Stimulated activated CD4-positive, alpha-beta T cell treated with anti-CD3 and anti-CD28 coated beads, Interleukin-2, amount 100 ng/mL, for 48 hours (primary cell): Measurements from ENCODE around the gene ARID5B.
A peak's percentile ranks its signal among the peaks of the same experiment; 100 is the strongest.

ENCODE experiments used
- DNase-seq, 2 donors: peaks; one replicate each; pipeline ENCODE4 v3.0.0-alpha.2; 2020

Gene ARID5B

DNA sequence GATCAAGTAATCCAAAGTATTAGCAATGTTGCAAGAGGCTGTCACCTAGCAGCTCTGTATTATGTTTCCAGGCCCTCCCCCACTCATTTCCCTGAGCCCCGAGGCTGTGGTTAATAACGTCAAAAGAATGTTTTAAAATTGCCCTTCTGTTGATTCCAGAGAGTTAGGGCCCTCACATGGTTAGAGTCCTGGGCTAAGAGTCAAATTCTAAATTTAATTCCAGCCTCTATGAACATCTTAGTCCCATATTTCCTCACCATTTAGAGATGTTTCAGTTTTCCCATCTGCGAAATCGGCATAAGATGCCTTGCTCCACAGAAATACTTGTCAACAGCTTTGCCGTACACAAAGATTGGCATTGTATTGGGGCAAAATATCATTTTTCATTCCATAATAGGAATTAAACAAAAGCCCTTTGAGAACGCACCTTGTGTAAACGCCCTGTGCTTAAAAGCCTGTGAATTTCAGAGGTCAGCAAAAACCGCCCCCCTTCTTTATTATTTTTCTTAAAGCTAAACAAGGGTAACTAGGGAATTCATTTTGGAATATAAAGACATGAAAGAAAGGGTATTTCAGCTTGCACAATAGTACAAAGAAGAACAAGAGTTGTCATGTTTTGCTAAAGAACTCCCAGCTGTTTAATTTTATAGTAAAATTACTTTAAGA, 135.8 kb downstream of the ARID5B start:
- no peak for DNase-seq

DNA sequence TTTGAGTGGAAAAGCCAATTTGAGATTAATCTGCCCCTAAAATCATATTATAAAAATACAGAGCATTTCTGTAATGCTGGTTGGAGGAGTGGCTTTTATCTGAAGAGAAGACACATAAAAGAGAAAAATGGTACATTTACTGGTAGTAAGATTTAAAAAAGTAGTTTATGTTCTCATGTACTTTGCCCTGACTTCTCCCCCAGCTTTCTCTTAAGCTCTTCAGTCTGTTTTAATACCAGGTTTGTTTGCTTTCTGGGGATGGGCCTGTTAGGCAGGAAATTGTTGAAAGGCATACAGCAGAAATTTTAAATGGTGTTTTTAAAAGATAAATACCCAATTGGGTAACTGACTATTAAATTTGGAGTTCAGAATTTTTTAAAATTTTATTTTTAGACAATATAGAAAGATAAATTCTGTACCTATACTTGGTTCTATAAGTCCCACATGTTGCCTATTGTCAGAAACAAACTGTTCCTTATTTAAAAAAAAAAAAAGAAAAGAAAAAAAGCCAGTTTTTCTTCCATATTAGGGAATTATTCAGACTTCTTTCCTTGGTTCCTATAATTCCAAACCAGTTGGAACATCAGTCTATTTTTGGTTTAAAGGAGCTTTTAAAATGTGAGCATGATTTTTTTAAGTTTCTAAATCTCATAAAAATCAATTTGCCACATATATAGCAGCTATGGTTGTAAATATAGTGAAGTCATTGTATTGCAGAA, 136.6 kb downstream of the ARID5B start:
- DNase-seq = no peak

DNA sequence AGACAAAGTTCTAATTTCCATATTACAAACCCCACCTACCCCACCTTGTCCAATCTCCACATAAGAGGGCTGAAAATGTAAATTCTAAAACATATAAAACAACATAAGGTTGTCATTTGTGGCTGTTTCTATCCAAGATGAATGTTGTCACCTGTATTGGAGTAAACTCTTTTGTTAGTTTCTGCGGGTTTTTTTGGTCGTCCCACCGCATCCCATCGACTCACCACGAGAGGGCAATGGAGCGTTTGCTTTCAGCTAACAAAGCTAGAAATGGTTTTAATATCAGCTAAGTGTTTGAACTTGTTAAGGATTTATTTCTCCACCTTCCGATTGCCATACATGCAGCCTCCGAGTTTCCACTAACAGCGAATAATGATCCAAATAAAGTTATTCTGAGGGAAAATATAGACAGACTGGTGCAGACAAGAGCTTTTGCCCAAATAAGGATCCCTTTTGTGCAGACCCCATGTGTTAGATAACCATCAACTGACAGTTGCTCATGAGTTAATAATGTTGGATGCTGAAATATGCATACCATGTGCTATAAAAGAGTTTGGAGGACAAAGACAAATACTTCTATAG, 137.2 kb downstream of the ARID5B start:
- DNase-seq = peak; percentile 52 to 56

DNA sequence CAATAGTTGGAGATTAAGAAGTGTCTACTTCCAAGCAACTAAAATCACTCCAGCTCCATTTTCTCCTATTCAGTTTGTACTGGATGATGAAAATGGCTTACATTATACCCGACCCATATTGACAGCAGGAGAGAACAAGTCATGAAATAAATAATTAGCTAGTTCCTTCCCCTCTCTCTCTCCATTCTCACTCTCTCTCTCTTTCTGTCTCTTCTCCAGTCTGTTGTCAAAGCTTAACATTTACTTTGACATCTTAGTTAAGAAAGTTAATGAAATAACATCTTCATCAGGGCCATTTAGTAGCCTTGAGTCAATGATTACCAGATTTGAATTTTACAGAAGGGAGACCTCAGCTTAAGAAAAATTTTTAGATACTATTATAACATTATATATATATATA, 138.5 kb downstream of the ARID5B start:
- no peak for DNase-seq

DNA sequence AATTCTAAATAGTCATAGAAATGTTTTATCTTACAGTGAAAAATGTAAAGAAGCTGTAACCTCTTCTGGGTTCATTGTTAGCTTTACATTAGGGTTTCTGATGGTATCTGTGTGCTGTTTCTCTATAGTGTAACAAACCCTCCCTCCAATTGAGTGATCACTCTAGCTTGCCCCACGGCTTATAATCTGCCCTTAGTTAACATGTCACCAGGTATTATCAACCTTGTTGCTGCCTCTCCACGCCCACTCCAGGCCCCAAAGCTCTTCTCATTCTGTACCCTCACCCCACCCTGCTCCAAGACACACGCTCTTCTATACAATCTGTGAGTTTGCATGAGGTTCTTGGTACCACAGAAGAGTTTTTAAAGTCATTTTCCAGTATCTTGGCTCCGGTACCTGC, 139.4 kb downstream of the ARID5B start:
- no peak for DNase-seq

DNA sequence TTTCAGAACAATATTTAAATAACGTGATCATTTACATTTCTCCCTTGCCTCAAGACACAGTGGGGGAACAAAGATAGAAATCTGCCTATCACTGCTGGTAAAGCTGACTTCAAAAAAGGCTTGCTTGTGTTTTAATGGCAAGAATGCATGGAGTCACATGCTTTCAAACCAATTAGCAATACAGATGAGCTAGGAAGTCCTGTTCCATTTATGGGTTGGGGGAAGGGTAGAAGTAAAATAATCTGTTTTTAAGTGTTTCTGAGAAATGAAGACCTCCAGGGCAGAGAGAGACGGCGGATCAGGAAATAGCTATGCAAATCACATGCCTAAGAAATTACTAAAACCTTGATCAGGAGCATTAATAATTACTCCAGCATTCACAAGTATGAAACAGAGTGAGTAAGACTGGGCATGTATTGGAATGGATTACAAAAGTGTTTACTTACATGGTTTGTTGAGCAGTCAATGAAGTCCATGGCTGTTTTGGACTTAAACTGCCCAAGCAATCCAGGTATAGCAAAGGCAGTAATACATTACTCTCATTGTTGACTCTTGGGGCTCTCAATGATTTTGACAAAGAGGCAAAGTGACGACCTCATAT, 142.0 kb downstream of the ARID5B start:
- no peak for DNase-seq

DNA sequence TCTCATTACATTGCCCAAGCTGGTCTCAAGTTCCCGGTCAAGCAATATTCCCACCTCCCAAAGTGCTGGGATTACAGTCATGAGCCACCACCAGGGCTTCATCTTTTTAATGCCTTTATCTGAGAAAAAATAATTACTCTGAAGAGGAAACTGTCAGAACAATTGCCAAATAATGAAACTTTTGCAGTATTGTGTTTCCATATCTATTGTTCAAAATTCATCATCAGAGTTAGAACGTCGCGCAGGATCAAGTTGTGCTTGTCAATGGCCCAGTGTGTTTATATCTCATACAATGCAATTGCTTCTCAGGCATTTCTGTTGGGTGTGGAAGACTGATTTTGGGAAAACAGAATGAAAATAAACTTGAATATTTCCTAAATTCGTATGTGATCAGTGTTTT, 143.1 kb downstream of the ARID5B start:
- no peak for DNase-seq

DNA sequence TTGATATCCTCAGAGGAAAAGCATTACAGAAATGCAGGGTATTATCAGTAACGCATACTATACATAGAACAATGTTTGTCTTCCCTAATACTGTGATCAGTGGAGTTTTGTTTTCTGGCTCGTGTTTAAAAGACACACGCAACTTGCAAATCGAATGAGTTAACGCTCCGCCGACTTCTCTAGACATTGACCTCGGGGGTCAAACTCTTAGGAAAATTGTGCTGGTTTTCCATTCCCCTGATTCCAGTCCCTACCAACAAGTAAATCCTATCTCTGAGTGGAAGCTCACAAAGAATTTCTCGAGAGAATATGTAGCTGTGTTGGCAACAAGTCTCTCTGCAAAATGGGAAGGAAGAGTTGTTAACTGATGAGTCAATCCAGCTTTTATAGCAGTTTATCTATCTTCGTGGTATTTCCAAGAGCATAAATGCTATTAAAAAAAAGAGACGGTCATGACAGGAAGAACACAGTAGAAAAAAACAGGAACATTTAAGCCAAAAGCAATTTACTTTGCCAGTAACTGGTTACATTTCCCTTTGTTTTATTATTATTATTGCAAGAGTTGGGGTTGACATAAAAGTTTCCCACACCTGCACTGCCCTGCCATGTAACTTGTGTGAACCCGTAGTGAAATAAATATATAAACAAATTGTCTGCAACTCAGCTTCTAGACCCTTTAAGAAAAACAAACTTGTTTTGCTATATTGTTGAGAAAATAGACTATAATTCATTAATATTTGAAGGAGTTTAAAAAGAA, 144.4 kb downstream of the ARID5B start:
- no peak for DNase-seq

DNA sequence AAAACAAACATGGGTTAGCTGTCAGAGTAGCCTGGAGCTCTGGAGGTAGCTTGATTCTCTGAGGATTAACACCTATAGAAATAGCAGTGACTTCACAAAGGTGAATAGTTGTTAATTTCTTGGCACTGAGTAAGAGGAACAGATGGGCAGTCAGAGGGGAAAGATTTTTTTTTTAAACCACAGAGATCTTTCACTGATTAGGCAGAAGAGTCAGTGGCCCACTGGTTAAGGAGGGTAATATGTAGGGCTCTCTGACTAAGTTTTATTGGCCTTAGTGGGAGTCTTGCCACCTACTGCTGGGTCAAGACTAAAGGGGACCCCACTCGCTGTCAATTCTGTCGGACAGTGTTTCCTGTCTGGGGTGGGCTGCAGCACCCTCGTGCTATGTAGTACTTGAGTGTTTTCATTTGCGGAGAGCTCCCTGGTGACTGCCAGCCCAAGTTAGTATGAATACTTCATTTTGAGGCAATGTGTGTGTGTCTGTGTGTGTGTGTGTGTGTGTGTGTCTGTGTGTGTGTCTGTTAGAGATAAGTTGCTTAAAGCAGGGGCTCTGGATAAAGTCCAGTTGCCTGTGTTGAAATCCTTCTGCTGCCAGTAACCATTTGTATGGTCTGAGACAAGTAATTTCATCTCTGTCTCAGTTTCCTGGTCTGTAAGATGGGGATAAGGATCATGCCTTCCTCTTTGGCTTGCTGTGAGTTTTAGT, 145.2 kb downstream of the ARID5B start:
- no peak for DNase-seq

DNA sequence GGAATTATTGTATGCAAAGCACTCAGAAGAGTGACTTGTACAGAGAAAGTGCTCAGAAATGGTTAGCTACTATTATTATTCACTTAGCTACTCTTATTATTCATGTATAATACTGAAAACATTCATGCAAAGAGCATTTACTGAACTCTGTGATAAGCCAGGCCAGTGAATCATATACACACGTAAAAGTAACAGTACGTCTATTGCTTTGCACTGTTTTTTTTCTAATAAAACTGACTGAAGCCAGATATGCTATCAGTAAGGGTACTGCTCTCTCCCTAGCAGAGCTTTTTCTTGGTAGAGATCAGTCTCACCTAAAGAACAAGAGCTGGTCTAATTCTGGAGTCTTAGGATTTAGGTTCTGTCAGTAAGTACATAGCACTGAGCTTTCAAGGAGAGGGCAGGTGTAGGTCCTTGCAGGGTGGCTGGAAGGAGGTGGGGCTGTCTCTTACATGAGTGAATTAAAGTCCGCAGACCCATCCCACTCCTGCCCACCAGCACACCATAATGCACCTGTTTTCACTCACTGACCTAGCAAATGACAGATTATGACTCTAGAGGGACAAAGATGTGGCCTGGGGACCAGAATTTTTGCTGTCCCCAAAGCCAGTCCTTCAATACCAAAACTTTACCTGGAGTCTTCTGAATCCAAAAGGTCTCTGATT, 145.9 kb downstream of the ARID5B start:
- no peak for DNase-seq

DNA sequence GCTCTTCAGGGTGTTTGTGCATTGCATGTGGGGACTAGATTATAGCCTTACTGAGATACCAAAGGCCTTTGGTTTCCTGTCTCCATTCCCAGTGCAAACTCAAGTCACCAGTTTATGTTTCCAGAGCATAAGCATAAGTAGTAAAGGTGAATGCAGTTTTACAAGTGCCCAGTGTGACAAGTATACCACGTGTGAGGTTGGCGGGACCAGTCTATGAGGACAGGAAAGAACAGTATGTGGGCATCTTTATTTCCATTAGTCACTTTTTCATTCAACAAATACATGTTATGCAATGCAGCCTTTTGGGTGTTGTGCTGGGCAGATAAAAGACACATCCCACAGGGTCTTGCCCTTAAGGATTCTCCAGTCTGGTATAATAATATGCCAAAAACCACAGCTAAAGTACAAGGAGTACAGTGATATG, 146.5 kb downstream of the ARID5B start:
- DNase-seq = peak; percentile 39 to 42

DNA sequence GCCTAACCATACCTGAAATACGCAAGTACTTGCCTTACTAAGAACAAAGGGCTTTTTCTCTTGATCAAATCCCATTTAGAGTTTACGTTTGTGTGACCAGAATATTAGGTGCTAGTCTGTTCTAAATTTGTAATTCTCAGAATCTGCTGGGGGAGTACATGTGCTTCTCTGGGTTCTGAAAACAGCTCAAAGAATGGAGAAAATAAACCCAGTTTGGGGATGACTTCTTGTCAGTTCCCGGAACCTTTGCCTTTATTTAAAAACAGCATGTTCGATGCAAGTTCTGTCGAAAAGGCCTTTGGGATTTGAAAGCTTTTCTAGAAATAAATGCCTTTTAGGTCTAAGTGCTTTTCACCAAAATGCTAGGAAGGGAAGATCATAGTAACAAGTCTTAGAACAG, 147.0 kb downstream of the ARID5B start:
- DNase-seq = no peak

DNA sequence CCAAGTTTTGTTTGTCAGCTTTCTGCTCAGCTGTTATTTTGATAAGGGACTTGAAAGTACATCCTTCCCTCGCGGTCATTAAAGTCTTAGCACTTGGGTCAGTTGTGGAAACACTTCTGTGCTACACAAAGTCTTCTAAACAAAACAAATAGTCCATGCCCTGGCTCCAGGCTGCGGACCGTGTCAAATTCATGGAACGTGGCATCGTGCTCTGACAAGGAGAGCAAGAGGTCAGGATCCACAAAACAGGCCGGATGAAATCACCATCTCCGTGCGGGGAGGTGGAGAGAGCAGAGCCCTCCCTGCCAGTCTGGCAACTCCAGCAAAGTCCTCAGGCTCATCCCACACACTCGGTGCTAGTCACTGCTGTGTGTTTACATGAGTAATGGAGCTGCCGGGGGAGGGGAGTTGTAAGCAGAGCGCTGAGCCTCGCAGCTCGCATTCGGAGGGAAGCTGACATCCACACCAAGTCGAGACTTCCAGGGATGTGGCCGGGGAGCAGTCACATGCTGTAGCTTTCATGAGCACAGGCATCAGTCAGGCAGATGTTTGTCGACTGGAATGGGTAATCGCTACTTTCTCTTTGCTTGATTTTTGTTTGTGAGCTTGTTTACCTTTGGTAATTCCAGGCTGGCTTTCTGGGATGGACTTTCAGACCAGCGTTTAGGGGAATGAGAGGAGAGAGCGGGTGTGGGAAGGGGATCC, 147.6 kb downstream of the ARID5B start:
- DNase-seq = peak; percentile 69 to 70

DNA sequence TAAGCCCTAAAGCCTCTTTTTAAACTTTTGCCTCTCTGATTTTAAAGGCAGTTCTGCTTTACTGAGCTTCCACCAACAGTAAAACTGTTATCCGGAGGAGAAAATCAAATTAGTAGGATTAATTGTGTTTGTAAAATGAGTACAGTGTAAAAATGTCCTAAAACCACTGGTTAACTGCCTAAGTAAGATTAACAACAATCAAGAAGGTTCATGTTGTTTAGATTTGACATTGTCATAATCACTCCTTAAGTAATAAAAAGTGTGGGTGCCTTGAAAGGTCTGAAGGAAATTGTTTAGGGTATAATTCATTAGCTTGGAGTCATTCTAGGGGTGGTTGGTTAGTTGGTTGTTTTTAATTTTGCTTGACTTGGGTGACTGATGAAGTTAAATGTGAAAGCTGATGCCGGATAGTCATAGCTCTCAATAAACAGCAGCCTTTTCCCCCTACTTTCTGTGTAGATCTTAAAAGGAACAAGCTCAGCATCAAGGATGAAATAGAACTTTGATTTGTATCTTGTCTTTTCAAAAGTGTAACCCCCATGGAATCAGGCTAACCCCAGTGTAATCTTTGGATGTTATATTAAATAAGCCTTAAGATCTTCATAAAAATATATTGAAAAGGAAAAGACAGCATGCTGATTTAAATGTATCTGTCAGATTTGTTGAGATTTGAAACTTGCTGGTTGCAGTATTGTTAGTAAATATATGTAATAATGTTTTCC, 148.3 kb downstream of the ARID5B start:
- no peak for DNase-seq

DNA sequence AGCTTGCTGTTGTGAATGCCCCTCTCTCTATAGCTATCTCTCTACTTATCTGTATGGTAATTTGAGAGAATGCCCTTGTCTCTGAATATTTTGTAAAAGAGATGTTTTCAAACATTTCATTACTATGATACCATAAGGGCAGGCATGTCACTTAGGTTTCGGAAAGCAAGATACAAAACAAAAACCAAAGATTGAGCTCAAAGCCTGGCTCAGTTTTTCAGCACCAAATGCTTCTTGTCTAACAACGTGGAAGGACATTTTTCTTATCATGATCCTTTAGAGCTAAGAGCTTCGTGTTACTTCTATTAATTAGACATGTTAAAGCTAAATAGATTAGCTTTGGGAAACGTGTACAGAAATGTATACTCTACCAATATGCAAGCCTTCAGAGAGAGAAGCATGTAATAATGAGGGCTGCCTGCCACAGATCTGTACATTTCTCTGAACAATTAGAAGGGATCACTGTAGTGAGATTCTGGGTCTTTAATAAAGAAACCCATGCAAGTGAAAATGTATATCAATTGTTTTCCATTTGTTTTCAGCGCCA, 148.9 kb downstream of the ARID5B start:
- no peak for DNase-seq

DNA sequence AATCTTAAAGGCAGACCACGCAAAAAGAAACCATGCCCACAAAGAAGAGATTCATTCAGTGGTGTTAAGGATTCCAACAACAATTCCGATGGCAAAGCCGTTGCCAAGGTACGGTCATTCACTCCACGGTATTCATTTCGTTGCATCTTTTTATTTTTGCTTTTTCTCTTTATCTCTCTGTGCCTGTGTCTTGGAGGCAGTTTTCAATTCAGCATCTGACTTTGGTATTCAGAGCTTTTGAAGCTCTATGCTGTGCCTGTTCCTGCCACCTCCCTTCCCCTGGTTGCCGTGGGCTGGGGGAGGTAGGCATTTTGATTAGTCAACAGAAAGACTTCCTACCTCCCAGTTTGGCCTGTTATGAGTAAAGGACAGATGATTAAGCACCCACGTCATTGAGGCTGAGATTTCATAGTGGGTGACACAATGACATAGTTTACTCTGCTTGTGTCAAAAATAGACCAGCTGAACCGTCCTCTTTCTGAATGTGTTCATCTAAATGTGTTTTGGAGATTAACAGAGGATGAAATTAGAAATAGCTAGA, 149.5 kb downstream of the ARID5B start:
- DNase-seq = peak; percentile 62 to 68

DNA sequence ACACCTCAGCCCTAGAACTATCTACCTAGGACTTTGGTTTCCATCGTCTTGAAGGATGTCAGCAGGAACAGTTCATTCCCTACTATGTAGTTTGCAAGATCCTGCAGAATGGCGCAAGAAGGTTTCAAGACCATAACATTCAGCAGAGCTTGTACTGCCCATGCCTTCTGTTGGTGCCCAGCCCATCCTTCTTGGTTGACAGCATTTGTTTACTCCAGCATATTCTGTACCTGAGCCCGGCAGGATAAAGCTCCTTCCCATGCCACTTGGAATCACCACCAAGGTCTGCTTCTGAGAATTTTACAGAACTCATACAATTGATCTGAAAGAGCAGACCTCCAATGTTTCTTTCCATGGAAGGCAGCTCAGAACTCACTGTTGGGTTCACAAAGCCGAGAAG, 150.8 kb downstream of the ARID5B start:
- no peak for DNase-seq

DNA sequence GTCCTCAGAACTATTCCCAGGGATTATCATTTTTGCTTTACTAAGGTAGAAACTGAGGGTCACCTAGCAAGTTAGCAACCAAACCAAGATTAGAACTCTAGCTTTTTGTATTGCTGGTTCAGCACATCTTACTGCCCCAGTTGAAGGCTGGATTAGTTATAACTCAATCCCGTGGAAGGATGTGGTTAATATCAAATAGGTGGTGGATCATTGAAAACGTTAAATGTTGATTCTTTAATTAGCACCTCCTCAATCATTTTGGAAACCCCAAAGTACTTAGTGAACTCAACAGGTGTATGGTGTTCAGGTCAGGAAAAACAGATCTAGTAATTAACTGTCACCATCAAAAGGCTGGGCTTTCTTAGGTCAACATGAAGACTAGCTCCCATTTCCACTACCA, 152.4 kb downstream of the ARID5B start:
- no peak for DNase-seq

DNA sequence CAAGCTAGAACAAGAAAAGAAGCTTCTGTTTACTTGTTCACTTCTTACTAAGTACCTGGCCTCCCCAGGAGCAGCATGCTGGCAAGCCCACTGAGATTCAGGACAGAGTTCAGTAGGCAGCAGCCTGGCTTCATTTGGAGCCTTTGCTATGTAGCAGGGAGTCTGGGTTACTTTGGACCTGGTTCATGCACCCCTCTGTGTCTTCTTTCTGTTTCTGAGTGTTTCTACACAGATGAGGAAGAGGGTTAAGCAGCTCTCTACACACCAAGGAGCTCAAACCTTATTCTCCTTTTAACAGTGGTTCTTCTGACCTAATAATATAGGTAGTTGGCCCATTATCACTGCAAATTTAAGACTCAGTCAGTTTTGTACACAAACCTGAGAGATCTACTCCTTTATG, 152.9 kb downstream of the ARID5B start:
- no peak for DNase-seq

DNA sequence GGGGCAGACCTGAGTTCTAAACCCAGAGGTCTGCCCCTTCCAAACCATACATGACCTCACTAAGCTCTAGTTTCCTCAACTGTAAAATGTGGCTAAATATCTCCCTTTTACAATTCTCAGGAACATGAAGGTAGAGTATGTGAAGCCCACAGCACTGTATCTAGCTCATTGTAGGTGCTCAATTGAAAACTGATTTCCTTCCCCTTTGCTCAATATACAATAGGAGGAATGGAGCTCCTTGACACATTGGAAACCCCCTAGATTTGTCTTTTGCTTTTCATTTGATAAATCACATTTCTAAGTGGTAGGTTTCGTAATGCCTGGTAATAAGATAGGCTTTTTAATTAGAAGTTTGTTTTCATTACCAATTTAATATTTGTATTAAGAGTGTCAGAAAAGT, 153.3 kb downstream of the ARID5B start:
- no peak for DNase-seq
